K562 (cell line): ENCODE results near the gene TM4SF4. TPM values are rescaled to one million over a fixed set of nuclear protein-coding genes. Genes with fewer than 3 reads are reported as not detected.

ENCODE experiments used
- ATAC-seq: fragments of 200-7000 bp; cut with Tn5 transposase; 3 replicates; pipeline ENCODE4 v1.9.1; 2020; ENCODE audit warnings: moderate library complexity
- BruUV-seq: library from RNA; stranded (reverse); fragments of 400-500 nt; replicated peaks from 2 replicates; lab custom pipeline; 2021; lab: Mats Ljungman, UMichigan
- CTCF ChIA-PET: fragments of 300-600 bp; formaldehyde crosslinking; extraction: SDS; loops from one replicate; lab custom pipeline; 2021; ENCODE audit warnings: low intra/inter-chr PET ratio; lab: Yijun Ruan, JAX
- POLR2A ChIA-PET: fragments of 300-600, 350-650 bp; sonication (Branson Sonifier 250); formaldehyde crosslinking; extraction: SDS; loops from one replicate; lab custom pipeline; 2021; ENCODE audit warnings: antibody characterized with exemption, inconsistent platforms; lab: Yijun Ruan, JAX
- DNase-seq, 4 experiments: peaks; one replicate each; pipeline versions ENCODE4 v3.0.0 to v3.0.0-alpha.2; 2011 to 2018; ENCODE audit warnings: low spot score in 3 of 4, mixed read lengths in 3 of 4; ENCODE audit errors: extremely low read depth in 1 of 4
- FAIRE-seq: peaks from 2 replicates; lab custom pipeline; 2011; peaks lifted over from hg19 to GRCh38; lab: Jason Lieb, UNC
- H2AFZ ChIP-seq: 2 replicates; pipeline ENCODE4 v1.6.0; 2011; ENCODE audit warnings: low read depth, low read length, control low read depth, inconsistent platforms
- H3K27ac ChIP-seq: fragments of 200-600 bp; 3 replicates; pipeline ENCODE4 v1.8.0; 2011; ENCODE audit warnings: low read depth, mild to moderate bottlenecking, control low read depth, inconsistent platforms, low read length, moderate library complexity, mixed read lengths; ENCODE audit errors: extremely low read depth
- H3K27me3 ChIP-seq, 2 experiments: fragments of 300-600 bp in 1 of 2; 2 replicates in 1 of 2; 3 replicates in 1 of 2; pipeline versions ENCODE4 v1.6.0 to v1.8.0; 2011; ENCODE audit warnings: inconsistent platforms in 2 of 2, low read length in 2 of 2, mild to moderate bottlenecking in 1 of 2, mixed read lengths in 1 of 2, moderate library complexity in 1 of 2; ENCODE audit not compliant: control insufficient read depth in 2 of 2, insufficient read depth in 2 of 2
- H3K36me3 ChIP-seq: fragments of 300-600 bp; 3 replicates; pipeline ENCODE4 v1.8.0; 2011; ENCODE audit warnings: mild to moderate bottlenecking, low read length, inconsistent platforms; ENCODE audit not compliant: control insufficient read depth, insufficient read depth
- H3K4me1 ChIP-seq, 2 experiments: fragments of 200-600 bp in 1 of 2; replicated peaks in 1 of 2; 2 replicates in 1 of 2; 3 replicates in 1 of 2; pipeline versions ENCODE4 v1.5.1 to v1.8.0; 2011; ENCODE audit warnings: inconsistent platforms in 2 of 2, low read length in 2 of 2, mild to moderate bottlenecking in 1 of 2, mixed read lengths in 1 of 2, moderate library complexity in 1 of 2; ENCODE audit not compliant: control insufficient read depth in 2 of 2, insufficient read depth in 2 of 2
- H3K4me2 ChIP-seq: 2 replicates; pipeline ENCODE4 v1.6.1; 2011; ENCODE audit warnings: low read length, control low read depth, inconsistent platforms, mixed read lengths; ENCODE audit not compliant: insufficient read depth
- H3K4me3 ChIP-seq: fragments of 200-600 bp; sonication (generic), shearing (Covaris generic); 2 replicates; pipeline ENCODE4 v1.5.1; 2016; ENCODE audit warnings: control low read depth, inconsistent platforms
- H3K79me2 ChIP-seq: fragments of 200-600 bp; 3 replicates; pipeline ENCODE4 v1.8.0; 2011; ENCODE audit warnings: low read length, inconsistent platforms; ENCODE audit not compliant: control insufficient read depth, insufficient read depth
- H3K9ac ChIP-seq, 2 experiments: 2 replicates each; pipeline versions ENCODE4 v1.6.0 to v1.6.1; 2011; ENCODE audit warnings: low read depth in 2 of 2, low read length in 2 of 2, control low read depth in 1 of 2, inconsistent platforms in 1 of 2, mild to moderate bottlenecking in 1 of 2, mixed read lengths in 1 of 2; ENCODE audit not compliant: insufficient read depth in 1 of 2
- H3K9me1 ChIP-seq: one replicate; pipeline ENCODE4 v1.6.0; 2011; ENCODE audit warnings: inconsistent platforms, mild to moderate bottlenecking, low read length, moderate library complexity; ENCODE audit not compliant: control insufficient read depth, insufficient read depth
- H3K9me3 ChIP-seq: replicated peaks from 2 replicates; pipeline ENCODE4 v1.5.1; 2011; ENCODE audit warnings: low read depth, low read length, inconsistent platforms; ENCODE audit not compliant: control insufficient read depth, insufficient read depth
- H4K20me1 ChIP-seq: replicated peaks from 2 replicates; pipeline ENCODE4 v1.6.1; 2011; ENCODE audit warnings: low read length, inconsistent platforms, mixed read lengths; ENCODE audit not compliant: control insufficient read depth, insufficient read depth
- AFF1 ChIP-seq, 2 experiments: fragments of 450-650 bp; IDR thresholded peaks; 2 replicates each; pipeline ENCODE4 v1.6.1; 2018; ENCODE audit warnings: mild to moderate bottlenecking in 2 of 2, low read depth in 1 of 2; ENCODE audit not compliant: partially characterized antibody in 2 of 2
- CTBP1 ChIP-seq: fragments of 450-650 bp; IDR thresholded peaks from 2 replicates; pipeline ENCODE4 v1.6.1; 2016; ENCODE audit warnings: borderline replicate concordance
- MYNN ChIP-seq, 2 experiments: sonication (generic); formaldehyde crosslinking in 1 of 2; IDR thresholded peaks; 2 replicates each; pipeline versions ENCODE4 v1.5.0 to v1.6.1; 2016 to 2020; ENCODE audit warnings: antibody characterized with exemption in 1 of 2, missing genetic modification reagents in 1 of 2
- RNF2 ChIP-seq: sonication (generic); IDR thresholded peaks from 2 replicates; pipeline ENCODE4 v1.6.1; 2016
- TCF7L2 ChIP-seq: fragments of 150-350 bp; IDR thresholded peaks from 2 replicates; pipeline ENCODE4 v1.6.1; 2016; ENCODE audit warnings: low read depth, mild to moderate bottlenecking, low read length, moderate library complexity
- ZNF436 ChIP-seq: fragments of 250-450, 450-650 bp; sonication (Bioruptor Pico); formaldehyde crosslinking; IDR thresholded peaks from 2 replicates; pipeline ENCODE4 v1.7.0; 2020; ENCODE audit warnings: mild to moderate bottlenecking
- ZNF699 ChIP-seq: fragments of 250-450 bp; sonication (Bioruptor Pico); IDR thresholded peaks from 2 replicates; pipeline ENCODE4 v1.8.0; 2021; ENCODE audit warnings: mild to moderate bottlenecking, moderate library complexity; ENCODE audit not compliant: insufficient replicate concordance
- ZNF740 ChIP-seq, 3 experiments: fragments of 200-800 bp in 1 of 3; sonication (Bioruptor generic) in 1 of 3; sonication (generic) in 1 of 3; formaldehyde crosslinking in 1 of 3; IDR thresholded peaks; 2 replicates each; pipeline versions ENCODE4 v1.6.1 to v1.8.0; 2016 to 2022; ENCODE audit warnings: mild to moderate bottlenecking in 2 of 3, missing compliant biosample characterization in 2 of 3, missing genetic modification characterization in 2 of 3, missing genetic modification reagents in 1 of 3
- ZNF785 ChIP-seq: fragments of 250-450 bp; sonication (Bioruptor Pico); IDR thresholded peaks from 2 replicates; pipeline ENCODE4 v1.4.0; 2020; ENCODE audit warnings: mild to moderate bottlenecking
- ZZZ3 ChIP-seq: fragments of 450-650 bp; IDR thresholded peaks from 2 replicates; pipeline ENCODE4 v1.6.1; 2016; ENCODE audit warnings: antibody characterized with exemption, mild to moderate bottlenecking, moderate library complexity
- WGBS: fragments of 100-300 bp; shearing (Covaris generic); methylation state at CpG from one replicate; pipeline ENCODE4 v1.1.6; 2016; ENCODE audit warnings: low coverage, mixed read lengths; ENCODE audit not compliant: insufficient coverage; ENCODE audit errors: missing lambda C conversion rate; 5-methylcytosine and 5-hydroxymethylcytosine counted together
- in situ Hi-C: fragments of 300-500 bp; cut with MboI; formaldehyde crosslinking; loops from 4 replicates; pipeline ENCODE4 v1.15.0; 2018; ENCODE audit warnings: inconsistent platforms, mixed read lengths
- intact Hi-C: fragments of 100-400 bp; cut with micrococcal nuclease; formaldehyde crosslinking; loops from 2 replicates; pipeline ENCODE4 v1.14.2; 2022
- polyA plus RNA-seq, 8 experiments: library from polyadenylated mRNA; depleted of rRNA in 4 of 8; stranded (reverse) in 5 of 8; unstranded in 3 of 8; fragments of >200 nt; fragmentation: Nextera tagmentation in 2 of 8; fragmentation: Illumina TruSeq in 1 of 8; extraction: Ambion mirVana in 2 of 8; extraction: Trizol in 1 of 8; gene quantifications; 2 replicates each; pipeline versions ENCODE4 v1.2.1 to v1.2.3, GENCODE V29; 2011 to 2014; ENCODE audit warnings: inconsistent platforms in 1 of 8, missing spikeins in 1 of 8
- total RNA-seq, 7 experiments: library from RNA; depleted of rRNA in 6 of 7; stranded (reverse); fragments of >200 nt in 6 of 7; fragmentation: Illumina TruSeq in 2 of 7; extraction: Trizol in 2 of 7; gene quantifications; 2 replicates each; pipeline versions ENCODE4 v1.2.1 to v1.2.3, GENCODE V29; 2011 to 2021; ENCODE audit warnings: low replicate concordance in 1 of 7

The TM4SF4 gene
- total and polyA plus RNA-seq, 9 of the 15 experiments (the other 6 are each of a cell fraction or from before 2014, with no cell fraction given): 0.31 TPM; not detected in 8

- TF ChIP-seq AFF1 (IDR thresholded peaks at IDR 0.05; ENCODE audit: low read depth in 1 of 2, partially characterized antibody in 2 of 2): no peak
- TF ChIP-seq MYNN (IDR thresholded peaks at IDR 0.05): no peak
- no peak for TF ChIP-seq MYNN (CRISPR knock-in tag; IDR thresholded peaks at IDR 0.05)
Measured at GRCh38 chr3:149527531-149528339, 53.2 kb downstream of the TM4SF4 start (continued).

- Histone ChIP-seq H3K4me3 (no peak overlapping the region), H3K27ac (no peak overlapping the region), H3K4me2 (no peak overlapping the region), H3K36me3 (no peaks in the 10 kb centered on the region), H4K20me1 (no peaks in the 10 kb centered on the region), H3K9ac (no peak overlapping the region), H3K9me1 (no peaks in the 10 kb centered on the region), H3K9me3 (no peaks in the 10 kb centered on the region), H3K79me2 (no peaks in the 10 kb centered on the region), H3K27me3 (peaks cover 7 to 16% of the 10 kb centered on the region in 2 experiments; a peak in 2 of 5 replicates), H2AFZ (no peak overlapping the region), H3K4me1 (no peaks in the 10 kb centered on the region)
- WGBS: 3% methylated on average over 4 of the region's 4 CpGs
- intact Hi-C loops: no loop called here
- in situ Hi-C loops: no loop called here
- FAIRE-seq (no peak), DNase-seq (no peak), ATAC-seq (no peak)
- ChIA-PET CTCF (no interaction called here), POLR2A (no interaction called here)
- BruUV-seq: no TSS peak
- no peak for TF ChIP-seq ZNF740 (CRISPR knock-in tag; IDR thresholded peaks at IDR 0.05)
- no peak for TF ChIP-seq ZNF740 (tag; IDR thresholded peaks at IDR 0.05)
- no peak for TF ChIP-seq TCF7L2
- no peak for TF ChIP-seq ZNF785 (CRISPR knock-in tag)
- TF ChIP-seq ZNF699 (CRISPR knock-in tag): no peak
- no peak for TF ChIP-seq RNF2
- TF ChIP-seq ZZZ3: no peak
- no peak for TF ChIP-seq CTBP1
- TF ChIP-seq ZNF436: no peak
- TF ChIP-seq AFF1 (IDR thresholded peaks at IDR 0.05; ENCODE audit: low read depth in 1 of 2, partially characterized antibody in 2 of 2): no peak
Measured at GRCh38 chr3:149528340-149528650, 53.8 kb downstream of the TM4SF4 start.
